Neutrophil (primary cell): Measurements from ENCODE around the gene IFNL4.

Experiments
- H3K27ac ChIP-seq: fragments of 200-600 bp; sonication (generic); 2 replicates; pipeline ENCODE4 v1.5.1; 2016; ENCODE audit warnings: mild to moderate bottlenecking, moderate library complexity
- H3K27me3 ChIP-seq: fragments of 200-600 bp; sonication (generic); 2 replicates; pipeline ENCODE4 v1.6.0; 2016; ENCODE audit warnings: mild to moderate bottlenecking
- H3K36me3 ChIP-seq: fragments of 200-600 bp; sonication (generic); 2 replicates; pipeline ENCODE4 v1.5.1; 2017
- H3K4me1 ChIP-seq, 2 experiments: fragments of 200-600 bp in 1 of 2; sonication (generic) in 1 of 2; 1 replicate in 1 of 2; 2 replicates in 1 of 2; pipeline versions ENCODE4 v1.5.1 to v1.6.1; 2013 to 2016; ENCODE audit warnings: low read depth in 1 of 2, low read length in 1 of 2, mild to moderate bottlenecking in 1 of 2, moderate library complexity in 1 of 2; ENCODE audit not compliant: control insufficient read depth in 1 of 2, insufficient read depth in 1 of 2
- H3K4me3 ChIP-seq, 2 experiments: fragments of 200-600 bp in 1 of 2; sonication (generic) in 1 of 2; 1 replicate in 1 of 2; 2 replicates in 1 of 2; pipeline ENCODE4 v1.5.1; 2013 to 2016; ENCODE audit warnings: low read depth in 1 of 2, low read length in 1 of 2, mild to moderate bottlenecking in 1 of 2, moderate library complexity in 1 of 2
- H3K9me3 ChIP-seq: fragments of 200-600 bp; sonication (generic); 2 replicates; pipeline ENCODE4 v1.5.1; 2016
- TF ChIP-seq, protein P1 (sequence below): fragments of 200-600 bp; sonication (generic); IDR thresholded peaks from 2 replicates; pipeline ENCODE4 v1.5.1; 2016; ENCODE audit warnings: antibody characterized with exemption

Gene IFNL4

DNA sequence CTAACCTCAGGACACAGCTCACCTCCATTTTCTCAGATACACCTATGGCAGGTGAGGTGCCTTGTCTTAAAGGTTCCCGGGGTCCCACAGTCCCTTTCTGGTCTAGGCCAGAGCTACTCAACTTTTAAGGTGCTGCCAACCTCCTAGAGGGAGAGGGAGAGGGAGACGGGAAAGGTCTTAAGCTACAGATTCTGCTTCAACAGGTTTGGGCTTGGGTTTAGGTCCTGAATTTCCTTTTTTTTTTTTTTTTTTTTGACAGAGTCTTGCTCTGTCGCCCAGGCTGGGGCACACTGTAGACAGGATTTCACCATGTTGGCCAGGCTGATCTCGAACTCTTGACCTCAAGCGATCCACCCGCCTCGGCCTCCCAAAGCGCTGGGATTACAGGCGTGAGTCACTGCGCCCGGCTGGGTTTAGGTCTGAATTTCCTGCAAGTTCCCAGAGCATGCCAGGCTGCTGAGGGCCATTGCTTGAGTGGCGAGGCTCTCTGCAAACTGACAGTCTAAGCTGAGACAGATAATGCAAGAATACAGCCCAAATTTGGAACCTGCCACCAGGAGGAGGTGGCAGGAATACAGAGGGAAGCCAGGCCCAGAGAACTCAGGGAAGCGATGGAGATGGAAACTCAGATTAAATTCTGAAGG, 36.8 kb downstream of the IFNL4 start:
- no peaks in the 10 kb centered on the region for H3K9me3 ChIP-seq
- H3K27ac ChIP-seq = no peak overlapping the region
- no peaks in the 10 kb centered on the region for H3K36me3 ChIP-seq
- H3K4me3 ChIP-seq = no peak overlapping the region
- H3K27me3 ChIP-seq = peaks cover 3% of the 10 kb centered on the region
- no peaks in the 10 kb centered on the region for H3K4me1 ChIP-seq
- TF ChIP-seq, protein P1, sequence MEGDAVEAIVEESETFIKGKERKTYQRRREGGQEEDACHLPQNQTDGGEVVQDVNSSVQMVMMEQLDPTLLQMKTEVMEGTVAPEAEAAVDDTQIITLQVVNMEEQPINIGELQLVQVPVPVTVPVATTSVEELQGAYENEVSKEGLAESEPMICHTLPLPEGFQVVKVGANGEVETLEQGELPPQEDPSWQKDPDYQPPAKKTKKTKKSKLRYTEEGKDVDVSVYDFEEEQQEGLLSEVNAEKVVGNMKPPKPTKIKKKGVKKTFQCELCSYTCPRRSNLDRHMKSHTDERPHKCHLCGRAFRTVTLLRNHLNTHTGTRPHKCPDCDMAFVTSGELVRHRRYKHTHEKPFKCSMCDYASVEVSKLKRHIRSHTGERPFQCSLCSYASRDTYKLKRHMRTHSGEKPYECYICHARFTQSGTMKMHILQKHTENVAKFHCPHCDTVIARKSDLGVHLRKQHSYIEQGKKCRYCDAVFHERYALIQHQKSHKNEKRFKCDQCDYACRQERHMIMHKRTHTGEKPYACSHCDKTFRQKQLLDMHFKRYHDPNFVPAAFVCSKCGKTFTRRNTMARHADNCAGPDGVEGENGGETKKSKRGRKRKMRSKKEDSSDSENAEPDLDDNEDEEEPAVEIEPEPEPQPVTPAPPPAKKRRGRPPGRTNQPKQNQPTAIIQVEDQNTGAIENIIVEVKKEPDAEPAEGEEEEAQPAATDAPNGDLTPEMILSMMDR = no peak

DNA sequence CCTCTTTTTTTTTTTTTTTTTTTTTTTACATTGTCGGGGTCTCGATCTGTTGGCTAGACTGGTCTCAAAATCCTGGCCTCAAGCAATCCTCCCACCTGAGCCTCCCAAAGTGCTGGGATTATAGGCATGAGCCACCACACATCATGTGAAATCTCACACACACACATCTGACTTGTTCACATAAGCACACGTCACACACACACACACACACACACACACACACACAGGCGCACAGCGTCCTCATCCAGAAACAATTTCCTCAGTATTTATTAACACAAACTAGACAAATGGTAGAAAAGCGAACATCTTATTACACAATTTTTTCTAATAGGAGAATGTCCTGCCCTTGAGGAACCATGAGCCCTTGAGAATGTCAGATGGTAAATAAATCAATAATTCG, 39.5 kb downstream of the IFNL4 start:
- no peaks in the 10 kb centered on the region for H3K9me3 ChIP-seq
- peaks cover 17% of the 10 kb centered on the region for H3K27me3 ChIP-seq
- no peaks in the 10 kb centered on the region for H3K36me3 ChIP-seq
- no peak overlapping the region for H3K27ac ChIP-seq
- no peaks in the 10 kb centered on the region for H3K4me1 ChIP-seq
- no peak overlapping the region for H3K4me3 ChIP-seq
- TF ChIP-seq, protein P1 = no peak

DNA sequence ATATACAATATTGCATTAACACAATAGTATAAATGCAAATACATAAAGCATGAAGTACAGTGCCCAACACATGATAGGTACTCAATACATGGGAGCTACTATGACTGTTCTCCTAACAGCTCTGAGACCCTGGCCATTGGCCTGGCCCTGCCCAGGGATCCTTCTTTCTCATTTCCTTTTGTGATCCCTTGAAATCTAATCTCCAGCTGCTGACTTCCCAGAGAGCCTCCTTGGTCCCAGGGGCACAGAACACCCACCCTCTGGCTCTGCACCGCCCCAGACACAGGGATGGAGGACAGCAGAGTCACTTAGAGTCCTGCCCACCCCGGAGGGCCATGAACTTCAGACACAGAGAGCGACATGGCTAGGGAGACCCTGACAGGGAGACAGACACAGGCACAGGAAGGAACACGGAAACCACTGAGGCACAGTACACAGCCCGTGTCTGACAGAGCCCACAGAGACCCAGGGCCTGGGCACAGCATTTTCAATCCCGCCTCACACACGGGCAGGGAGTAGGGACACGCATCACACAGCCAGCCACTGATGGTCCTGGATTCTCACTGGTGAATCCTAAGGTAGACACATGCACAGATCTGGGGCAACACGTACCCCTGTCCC, 40.4 kb downstream of the IFNL4 start:
- TF ChIP-seq, protein P1 = no peak
- H3K9me3 ChIP-seq = no peaks in the 10 kb centered on the region
- H3K4me1 ChIP-seq = no peaks in the 10 kb centered on the region
- no peak overlapping the region for H3K4me3 ChIP-seq
- H3K36me3 ChIP-seq = no peaks in the 10 kb centered on the region
- H3K27ac ChIP-seq = no peak overlapping the region
- peaks cover 26% of the 10 kb centered on the region for H3K27me3 ChIP-seq

DNA sequence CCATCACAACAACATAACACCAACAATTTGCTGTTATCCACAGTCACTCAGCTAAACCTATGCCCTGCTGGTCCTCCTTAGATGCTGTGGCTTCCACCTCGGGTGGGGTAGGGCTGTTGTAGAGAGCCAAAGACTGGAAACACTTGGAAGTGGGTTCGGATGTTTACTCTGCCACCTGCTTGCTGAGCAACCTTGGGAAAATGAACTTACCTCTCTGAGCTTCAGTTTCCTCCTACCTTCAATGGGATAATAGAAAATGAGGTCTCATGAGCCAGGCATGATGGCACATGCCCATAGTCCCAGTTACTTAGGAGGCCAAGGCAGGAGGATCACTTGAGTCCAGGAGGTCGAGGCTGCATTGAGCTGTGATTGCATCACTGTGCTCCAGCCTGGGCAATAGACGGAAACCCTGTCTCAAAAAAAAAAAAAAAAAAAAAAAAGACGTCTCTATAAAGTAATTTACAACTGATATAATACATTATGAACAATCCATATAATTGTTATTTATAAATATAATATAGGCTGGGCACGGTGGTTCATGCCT, 41.3 kb downstream of the IFNL4 start:
- Histone ChIP-seq H3K4me1 (no peaks in the 10 kb centered on the region), H3K36me3 (no peaks in the 10 kb centered on the region), H3K27ac (no peak overlapping the region), H3K9me3 (no peaks in the 10 kb centered on the region), H3K4me3 (no peak overlapping the region), H3K27me3 (peaks cover 35% of the 10 kb centered on the region)
- TF ChIP-seq, protein P1 = no peak

DNA sequence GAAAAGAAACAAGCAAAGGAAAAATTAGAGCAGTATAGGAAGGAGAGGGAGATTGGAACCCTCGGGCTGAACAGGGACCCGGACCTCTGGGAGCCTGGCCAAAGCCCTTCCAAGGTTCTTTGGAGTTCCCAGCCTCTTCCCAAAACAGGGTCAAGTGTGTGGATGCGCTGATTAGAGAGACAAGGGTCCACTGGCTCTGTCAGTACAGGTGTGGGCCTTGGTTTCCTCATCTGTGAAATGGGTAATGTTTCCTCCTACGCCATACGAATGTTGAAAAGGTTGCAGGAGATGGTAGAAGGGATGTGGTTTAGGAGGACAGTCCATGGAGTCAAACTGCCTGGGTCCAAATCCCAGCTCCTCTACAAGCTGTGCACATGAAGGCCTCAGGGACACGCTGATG, 42.5 kb downstream of the IFNL4 start:
- Histone ChIP-seq H3K4me1 (no peaks in the 10 kb centered on the region), H3K9me3 (no peaks in the 10 kb centered on the region), H3K27ac (no peak overlapping the region), H3K27me3 (peaks cover 46% of the 10 kb centered on the region), H3K4me3 (no peak overlapping the region), H3K36me3 (no peaks in the 10 kb centered on the region)
- TF ChIP-seq, protein P1 = no peak
